Myocyte (in vitro differentiated cells): ENCODE measurements around the gene TACC2. TPM values are rescaled to one million over a fixed set of nuclear protein-coding genes. Genes with fewer than 3 reads are reported as not detected.
A peak's percentile ranks its signal among the peaks of the same experiment; 100 is the strongest.

Experiments
- DNase-seq: peaks from one replicate; pipeline ENCODE4 v3.0.0-alpha.2; 2012; ENCODE audit warnings: low read depth
- total RNA-seq: library from RNA; depleted of rRNA; stranded (reverse); fragments of >200 nt; gene quantifications from 2 replicates; pipeline ENCODE4 v1.2.3, GENCODE V29; 2014

Gene TACC2
- total RNA-seq, 1 donor from 2014 or later = 34.1 TPM

DNA sequence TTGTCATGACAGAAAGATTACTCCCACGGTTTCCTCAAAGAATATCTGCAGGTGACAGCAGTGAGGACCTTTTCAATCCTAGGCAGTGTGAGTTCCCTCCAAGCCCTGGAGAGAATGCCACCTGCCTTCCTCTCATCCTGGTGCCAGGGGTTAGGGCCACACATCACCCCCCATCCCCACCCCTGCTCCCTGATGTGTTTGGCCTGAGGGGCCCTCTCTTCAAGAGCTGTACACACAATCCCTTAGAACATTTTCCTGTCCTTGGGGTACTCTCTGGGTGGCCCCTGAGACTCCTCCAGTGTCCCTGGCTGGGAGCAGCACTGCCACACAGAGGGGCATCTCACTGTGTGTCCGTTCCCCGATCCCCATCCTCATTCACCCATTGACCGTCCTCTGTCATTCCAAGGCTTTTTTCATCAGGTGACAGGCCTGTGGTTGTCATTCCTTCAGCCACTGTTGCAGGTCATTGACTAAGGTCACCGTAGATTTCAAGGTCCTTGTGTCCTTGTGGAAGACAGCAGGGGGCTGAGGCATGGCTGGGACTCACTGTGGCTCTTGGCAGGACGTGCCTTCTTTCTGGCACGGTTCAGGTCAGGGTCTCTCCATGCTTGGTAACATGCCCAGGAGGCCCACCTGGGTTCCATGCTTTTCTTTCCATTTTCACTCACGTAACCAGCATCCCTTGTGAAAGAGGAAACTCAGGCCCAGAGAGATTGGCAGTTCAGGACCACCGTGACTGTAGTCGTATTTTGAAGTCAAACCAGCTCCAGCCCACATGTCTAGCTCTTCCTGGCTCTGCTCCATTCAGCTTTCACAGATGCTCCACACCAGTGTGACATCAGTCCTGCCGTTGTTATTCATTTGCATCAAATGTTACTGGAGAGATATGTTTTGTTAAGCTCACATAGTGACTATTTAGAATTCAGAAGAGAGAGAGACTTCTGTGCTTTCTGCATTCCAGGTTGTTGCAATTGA is 255.3 kb downstream of the TACC2 start:
- DNase-seq = no peak

DNA sequence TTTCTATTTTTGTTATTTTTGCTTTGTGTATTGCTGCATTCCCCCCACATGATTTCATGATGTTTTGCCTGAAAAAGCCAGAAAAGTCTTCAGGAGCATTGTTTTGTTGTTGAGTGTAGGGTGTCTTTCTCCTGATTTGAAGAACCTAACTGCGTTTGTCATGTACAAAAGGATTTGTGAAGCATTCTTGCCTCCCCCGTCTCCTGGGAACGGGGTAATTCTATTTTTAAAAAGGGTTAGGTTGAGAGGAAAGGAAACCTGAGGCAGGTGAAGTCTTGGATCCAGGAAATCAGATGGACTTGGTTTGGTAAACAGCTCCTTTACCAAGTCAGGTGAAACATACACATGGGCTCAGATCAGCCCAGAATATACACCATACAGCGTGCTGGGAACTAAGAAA is 256.2 kb downstream of the TACC2 start:
- DNase-seq = no peak

DNA sequence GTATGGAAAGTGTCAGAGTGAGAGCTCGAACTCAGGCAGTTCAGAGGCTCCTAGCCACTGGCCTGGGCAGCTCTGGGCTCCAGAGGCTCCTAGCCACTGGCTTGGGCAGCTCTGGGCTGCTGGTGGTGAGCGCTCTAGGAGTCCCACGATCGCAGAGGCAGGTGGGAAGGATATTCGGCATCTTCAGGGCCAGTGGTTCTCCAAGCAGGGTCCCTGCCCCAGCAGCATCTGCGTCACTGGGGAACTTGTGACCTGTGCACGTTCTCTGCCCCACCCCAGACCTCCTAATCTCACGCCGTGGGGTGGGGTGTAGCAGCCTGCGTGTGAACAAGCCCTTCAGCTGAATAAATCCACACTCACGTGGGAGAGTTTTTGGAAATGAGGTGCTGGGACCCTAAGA is 256.9 kb downstream of the TACC2 start:
- DNase-seq = no peak

DNA sequence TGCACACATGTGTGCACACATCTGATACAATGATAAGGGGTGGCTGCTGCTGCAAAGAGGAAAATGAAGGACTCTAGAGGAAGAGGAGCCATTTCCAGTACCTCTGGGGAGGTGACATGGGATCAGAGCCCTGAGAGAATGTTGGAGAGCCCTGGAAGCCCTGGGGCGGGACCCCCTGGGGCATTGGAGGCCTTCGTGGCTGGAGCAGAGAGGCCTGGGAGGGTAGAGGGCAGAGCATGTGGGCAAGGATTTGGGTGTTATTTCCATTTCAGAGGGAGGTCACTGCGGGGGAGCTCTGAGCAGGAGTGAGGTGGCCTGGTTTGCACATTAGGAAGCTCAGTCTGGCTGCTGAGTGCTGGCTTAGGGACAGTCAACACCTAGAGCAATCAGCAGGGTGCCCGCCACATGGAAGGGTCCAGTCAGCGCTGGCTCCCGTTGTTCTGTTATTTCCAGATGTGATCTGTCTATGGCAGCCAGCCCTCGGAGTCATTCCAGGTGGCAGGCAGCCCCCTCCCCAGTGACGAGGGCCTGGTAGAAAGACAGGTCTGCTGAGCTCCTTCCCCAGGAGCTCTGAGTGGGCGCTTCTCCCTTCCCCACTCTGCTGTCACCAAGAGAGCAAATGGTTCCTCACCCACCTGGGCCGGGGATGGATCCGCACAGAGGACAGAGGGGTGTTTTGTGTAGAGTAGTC is 258.0 kb downstream of the TACC2 start:
- no peak for DNase-seq

DNA sequence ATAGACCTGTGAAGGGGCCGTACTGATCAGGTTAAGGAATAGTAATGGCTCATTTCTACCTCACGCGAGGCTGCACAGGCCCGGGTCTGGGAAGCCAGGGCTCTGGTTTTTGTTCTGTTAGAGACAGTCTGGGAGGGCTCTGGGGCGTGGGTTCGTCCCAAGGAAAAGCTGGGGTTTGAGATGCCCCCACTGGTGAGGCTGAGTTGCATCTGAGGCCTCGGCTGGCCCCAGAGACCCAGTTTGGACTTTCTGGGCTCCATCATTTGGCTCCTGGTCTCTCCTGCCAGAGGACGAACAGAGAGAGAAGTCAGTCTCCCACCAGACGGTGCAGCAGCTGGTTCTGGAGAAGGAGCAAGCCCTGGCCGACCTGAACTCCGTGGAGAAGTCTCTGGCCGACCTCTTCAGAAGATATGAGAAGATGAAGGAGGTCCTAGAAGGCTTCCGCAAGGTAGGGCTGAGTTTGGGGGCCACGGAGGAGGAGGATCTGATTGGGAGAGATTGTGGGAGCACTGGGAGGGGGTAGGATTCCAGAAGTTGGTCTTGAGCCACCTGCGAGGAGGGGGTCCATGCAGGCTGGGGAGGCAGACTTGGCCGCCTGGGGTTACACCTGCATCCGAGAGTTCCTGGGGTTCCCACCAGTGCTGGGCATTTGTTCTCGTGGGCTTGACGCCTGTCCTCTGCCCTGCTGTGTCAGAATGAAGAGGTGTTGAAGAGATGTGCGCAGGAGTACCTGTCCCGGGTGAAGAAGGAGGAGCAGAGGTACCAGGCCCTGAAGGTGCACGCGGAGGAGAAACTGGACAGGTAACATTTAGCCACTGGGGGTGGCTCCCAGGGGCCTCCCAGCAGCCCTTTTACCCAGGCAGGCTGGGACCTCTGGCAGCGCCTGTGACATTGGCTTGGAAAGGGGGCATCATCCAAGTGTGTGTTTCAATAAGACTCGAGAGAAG is 259.7 kb downstream of the TACC2 start:
- no peak for DNase-seq

DNA sequence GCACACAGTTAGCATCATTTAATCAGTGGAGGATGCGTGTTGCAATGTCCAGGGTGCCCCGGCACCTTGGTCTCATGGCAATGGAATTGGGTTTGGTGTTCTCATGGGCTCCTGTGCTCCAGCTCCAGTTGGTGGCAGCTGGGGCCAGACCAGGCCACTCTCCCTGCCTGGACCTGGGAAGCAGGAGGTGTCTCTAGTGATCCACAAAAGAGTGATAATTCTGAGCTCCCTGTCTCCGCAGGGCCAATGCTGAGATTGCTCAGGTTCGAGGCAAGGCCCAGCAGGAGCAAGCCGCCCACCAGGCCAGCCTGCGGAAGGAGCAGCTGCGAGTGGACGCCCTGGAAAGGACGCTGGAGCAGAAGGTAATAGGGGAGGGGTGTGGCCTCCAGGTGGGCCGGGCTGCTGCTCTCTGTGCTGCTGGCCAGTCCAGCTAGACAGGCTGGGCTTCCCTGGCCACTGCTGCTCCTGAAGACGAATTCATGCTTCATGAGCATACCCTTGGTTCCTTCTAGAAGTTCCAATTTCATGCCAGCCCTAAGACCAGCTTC is 260.4 kb downstream of the TACC2 start:
- no peak for DNase-seq

DNA sequence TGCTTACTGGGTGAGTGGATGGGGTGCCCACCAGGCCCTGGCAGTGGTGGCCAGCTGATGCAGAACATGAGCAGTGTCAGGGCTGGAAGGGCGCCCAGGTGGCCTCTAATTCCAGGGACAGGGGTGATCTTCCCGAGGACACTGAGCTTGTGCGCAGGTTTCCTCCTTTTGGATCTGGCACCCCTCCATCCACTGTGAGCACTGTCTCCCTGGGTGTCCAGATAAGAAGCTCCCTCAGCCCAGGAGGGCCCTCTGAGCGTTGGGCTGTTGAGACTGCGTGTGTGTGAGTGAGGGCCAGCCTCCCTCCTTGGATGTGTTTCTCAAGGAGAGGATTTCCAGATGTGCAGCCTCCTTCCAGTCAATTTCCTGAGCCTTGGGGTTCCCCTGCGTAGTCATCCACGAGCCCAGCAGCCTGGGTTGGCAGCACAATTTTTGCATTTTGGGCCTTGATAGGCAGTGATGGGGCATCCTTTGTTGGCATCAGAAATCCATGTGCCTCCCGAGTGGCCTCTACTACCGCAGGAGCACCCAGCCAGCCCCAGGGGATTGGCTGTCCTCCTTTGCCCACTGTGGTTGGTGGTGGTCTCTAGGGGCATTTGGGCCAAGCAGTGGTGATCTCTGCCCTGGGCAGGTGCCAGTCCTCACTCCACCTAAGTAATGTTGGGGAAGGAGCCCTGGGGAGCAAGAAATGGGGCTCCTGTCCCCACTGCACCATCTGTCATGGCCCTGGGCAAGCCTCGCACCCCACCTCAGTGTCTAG is 261.2 kb downstream of the TACC2 start:
- no peak for DNase-seq

DNA sequence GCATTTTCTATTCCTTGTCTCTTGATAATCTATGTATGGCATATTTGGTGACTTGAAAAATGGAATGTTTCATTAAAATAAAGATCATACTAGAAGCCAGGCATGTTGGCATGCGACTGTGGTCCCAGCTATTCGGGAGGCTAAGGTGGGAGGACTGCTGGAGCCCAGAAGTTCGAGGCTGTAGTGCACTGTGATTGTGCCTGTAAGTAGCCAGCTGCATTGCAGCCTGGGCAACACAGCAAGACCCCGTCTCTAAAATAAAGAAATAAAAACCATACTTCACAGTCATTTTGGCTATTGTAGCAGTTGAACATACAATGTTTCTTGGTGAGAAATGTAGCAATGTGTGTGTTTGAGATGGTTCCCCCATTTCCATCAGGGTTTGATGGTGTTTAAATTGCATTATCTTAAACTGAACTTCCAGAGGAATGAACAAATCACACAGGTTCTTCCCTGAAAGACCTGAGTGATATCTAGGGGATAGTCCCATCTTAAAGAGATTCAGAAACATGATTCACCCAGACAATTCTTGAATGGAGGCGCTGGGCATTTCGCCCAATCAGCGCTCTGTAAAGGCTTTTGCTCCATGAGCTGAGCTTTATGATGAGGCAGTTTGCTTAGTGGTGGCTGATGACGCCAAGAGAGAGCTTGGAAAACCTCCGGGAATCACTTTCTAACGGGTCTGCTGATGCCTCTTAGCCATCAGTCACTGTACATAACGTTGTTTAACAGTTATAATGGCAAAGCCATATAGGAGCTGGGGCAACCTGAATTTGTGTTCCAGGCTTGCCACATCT is 262.7 kb downstream of the TACC2 start:
- DNase-seq = no peak

DNA sequence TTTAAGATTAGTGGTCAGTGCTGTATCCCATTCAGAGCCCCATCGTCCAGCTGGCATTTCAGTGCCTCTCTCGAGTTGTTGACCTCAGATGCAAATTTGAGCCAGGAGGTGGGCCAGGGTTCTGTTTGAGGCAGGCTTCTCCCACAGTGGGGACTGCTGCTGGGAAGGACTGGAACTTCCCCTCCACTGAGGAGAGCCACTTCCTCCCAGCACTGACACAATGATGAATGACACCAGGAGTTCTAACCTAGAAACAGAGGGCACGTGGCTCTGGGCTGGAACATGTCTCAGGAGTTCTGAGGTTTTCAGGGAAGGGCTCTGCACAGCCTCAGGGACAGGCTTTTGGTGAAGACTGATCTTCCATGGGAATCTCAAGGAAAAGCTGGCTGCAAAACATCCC is 263.8 kb downstream of the TACC2 start:
- peak; percentile 61 for DNase-seq

DNA sequence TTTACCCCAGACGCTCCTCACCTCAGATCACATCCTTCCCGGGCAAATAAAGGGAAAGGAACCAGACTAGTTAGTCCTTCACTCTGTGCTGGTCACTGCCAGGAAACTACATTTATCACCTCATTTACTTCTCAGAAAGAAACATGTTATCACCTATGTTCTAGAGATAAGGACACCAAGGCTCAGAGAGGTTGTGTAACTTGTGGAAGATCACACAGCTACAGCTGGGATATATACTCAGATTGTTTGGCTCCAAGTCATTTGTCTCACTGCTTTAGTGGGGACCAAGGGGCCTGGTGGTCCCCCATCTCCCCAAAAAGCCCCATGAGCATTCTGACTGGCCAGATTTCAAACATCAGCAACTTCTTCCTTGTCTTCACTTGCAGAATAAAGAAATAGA is 264.6 kb downstream of the TACC2 start:
- no peak for DNase-seq

DNA sequence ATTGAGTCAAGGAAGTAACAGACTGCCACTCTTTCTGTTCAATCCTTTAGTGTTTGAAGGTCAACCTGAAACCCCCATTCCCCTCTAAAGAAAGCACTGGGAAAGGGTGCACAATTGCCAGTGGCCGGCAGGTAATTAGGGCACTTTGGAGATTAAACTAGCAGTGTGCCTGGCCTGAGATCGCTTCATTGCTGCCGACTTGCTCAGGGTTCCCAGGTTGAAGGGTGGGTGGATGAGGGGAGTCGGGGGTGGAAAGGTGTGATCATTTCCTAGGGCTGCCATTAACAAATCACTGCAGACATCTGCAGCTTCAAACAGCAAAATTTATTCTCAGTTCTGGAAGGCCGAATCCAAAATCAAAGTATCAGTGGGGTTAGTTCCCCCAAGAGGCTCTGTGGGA is 265.9 kb downstream of the TACC2 start:
- DNase-seq = no peak

DNA sequence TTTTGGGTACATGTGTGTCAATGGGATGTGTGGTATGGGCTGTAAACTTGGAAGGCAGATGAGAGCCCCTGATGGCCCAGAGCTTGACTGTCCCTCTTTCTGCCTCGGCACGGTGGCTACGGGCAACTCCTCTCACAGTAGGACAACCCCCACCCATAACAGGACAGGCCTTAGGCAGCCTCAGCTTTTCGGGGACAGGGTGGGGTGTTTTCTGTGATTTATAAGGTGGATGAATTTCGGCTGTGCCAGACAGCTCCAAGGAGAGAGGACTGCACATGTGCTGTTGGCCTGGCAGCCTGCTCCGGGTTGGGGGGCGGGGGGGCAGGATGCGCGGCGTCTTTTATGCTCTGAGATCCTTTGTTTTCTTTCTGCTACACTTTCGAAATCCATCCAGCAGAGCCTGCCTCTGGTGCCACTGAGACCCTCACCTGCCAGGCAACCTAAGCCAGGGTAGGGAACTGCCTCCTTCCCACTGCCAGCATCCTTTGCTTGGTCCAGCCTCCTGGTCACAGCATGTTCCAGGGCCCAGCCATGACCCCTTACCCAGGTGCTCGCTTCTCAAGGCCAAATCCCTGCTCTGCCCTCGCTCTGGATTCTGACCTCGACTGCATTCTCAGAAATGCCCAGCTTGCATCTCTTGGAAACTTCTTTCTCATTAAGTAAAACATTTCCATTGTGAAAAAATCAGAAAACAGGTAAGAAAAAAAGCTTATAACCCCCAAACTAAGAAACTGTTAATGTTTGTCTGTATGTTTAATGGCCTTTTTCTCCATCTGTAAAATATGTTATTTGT is 266.7 kb downstream of the TACC2 start:
- DNase-seq = no peak

DNA sequence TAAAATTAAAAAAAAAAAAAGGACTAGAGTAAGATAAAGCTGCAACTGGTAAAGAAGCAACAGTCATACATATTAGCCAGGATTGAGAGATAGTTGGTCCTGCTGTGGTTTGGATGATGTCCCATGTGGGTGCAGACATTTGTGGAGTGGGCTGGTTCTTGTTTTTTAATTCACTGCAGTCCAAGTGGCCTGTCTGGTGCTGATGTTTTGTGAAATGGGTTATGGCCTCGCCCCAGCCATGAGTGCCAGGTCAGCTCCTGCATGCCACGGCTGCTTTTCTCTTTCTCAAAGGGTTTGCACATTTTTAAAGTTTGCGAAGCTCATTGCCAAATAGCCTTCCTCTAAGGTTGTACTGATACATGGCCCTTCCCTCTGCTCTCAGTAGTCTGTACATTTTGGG is 268.1 kb downstream of the TACC2 start:
- peak; percentile 23 for DNase-seq

DNA sequence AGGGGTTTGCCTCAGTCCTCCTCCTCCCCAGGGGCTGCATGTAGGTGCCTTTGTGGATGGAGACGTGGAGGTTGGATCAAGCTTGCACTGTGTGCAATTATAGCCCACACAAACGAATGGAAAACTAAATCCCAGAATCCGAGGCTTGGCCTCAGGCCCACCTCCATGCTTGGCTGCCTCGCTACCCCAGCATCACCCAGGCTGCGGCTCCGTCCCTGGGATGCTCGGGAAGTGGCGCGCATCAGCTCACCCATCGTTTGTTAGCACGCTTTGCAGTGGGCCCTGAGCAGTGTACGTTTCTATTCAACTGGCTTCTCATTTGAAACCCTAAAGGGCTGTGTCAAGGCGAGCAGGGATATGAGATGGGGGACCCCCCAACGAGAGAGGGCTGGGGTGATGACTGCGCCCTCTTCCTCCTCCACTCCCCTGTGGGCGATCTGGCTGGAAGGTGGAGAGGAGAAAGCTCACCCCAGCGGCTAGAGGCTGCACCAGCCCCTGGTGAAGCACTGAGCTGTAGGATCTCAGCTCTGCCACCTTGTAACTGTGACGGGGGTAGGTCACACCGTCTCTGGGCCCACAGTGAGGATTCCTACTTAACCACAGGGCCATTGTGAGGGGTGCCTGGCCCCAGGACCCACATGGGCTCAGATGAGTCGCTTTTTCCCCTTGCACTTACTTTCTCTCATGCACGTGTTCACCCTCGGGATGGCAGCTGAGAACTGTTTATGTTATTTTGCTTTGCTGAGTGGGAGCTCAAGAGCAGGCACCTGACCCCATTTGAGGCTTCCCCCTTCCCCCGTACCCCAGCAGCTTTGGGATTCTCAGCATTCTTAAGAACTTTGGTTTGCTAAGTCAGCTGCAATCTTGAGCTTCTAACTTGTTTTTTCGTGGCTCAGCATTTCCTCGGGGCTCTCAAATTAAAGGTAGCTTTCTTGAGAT is 269.4 kb downstream of the TACC2 start:
- peak; percentile 81 for DNase-seq

DNA sequence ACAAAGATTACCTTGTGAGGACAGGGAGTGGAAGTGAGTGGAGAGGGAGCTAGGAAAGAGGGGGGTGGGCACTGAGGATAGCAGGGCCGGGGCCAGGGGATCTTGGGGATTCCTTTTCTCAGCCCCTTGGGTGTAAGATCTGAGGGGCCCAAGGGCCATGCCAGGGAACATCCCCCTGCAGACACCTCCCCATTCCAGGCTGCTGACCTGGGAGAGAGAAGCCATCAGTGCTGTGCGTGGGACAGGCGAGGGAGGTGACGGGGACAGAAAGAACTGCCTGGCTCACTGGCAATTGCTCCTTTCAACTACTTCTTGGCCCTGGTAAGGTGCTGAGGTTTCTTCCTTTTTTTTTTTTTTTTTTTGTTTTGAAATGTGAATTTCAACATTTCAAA is 270.1 kb downstream of the TACC2 start:
- DNase-seq = no peak

DNA sequence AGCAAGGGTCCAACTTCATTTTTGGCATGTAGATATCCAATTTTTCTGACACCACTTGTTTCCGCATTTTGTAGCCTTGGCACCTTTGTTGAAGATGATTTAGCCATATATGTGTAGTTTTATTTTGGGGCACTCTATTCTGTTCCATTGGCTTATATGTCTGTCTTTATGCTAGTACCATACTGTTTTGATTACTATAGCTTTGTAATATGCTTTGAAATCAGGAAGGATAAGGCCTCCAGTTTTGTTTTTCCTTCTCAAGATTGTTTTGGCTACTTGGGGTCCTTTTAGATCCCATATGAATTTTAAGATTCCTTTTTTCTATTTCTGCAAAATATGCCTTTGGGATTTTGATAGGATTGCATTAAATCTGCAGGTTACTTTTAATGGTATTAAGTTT is 272.6 kb downstream of the TACC2 start:
- no peak for DNase-seq

DNA sequence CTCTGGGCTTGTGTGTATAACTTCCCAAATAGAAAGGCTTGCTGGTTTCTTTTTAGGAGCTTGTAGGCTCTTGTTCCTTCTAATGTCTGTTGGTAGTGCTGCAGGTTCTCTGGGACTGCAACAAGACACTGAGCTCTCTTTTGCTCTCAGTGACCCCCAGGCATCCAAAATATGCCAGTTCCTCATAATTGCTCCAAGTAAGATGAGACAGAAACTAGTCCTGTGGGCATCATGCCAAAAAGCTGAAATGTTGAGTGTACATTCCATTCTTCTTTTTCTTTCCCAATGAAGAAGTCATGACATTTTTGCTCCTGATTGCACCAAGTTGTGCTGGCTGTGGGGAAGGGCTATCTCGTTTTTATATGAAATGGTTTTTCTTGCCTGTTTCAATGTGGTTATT is 275.0 kb downstream of the TACC2 start:
- peak; percentile 83 for DNase-seq

DNA sequence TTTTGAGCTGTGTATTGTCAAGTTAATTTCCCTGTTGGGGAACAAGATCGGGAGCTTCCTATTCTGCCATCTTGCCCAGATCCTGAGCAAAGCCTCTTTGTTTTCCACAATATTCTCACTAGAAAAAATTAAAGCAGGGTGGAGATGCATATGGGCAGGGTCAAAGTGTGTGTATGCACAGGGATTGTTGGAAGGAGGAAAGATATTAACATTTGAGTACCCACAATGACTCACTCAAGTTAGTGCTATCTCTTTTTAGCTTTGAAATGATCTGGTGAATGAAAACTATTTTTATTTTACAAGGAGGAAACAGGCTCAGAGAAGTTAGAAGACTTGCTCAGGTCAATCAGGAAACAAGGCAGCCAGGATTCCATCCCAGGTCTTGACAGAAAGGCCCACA is 275.5 kb downstream of the TACC2 start:
- DNase-seq = no peak
